Measurements from ENCODE around the gene LST1. TPM values are rescaled to one million over a fixed set of nuclear protein-coding genes. Genes with fewer than 3 reads are reported as not detected.

The LST1 gene
- total RNA-seq, 1 experiment from 2014 or later = 1.6 TPM

DNA sequence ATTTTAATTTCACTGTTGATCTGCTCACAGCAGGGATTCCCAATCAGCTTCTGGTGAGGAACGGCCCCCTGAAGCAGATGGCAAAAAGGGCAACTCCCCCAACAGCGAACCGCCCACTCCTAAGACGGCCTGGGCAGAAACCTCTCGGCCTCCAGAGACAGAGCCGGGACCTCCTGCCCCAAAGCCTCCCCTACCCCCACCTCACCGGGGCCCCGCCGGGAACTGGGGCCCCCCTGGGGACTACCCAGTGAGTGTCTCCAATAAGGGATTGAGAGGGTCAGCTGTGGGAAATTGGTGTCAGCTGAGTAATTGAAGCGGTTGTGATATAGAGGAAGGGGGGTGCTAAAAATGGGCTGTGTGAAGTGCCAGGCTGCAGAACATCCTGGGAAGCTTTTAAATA lies 40.9 kb downstream of the LST1 start:
- Histone ChIP-seq H3K36me3 (ENCODE audit: low read depth) (peaks cover 68% of the 10 kb centered on the region), H3F3A (ENCODE audit: insufficient read depth, low read depth) (peaks cover 39% of the 10 kb centered on the region), H3K27me3 (ENCODE audit: insufficient read depth, low read depth) (no peaks in the 10 kb centered on the region), H3K27ac (no peak overlapping the region), H3K9me2 (ENCODE audit: insufficient read depth) (no peaks in the 10 kb centered on the region), H3K9me3 (ENCODE audit: insufficient read depth, low read depth) (no peaks in the 10 kb centered on the region), H4K20me1 (ENCODE audit: insufficient read depth) (peaks cover 5% of the 10 kb centered on the region; the same call in 1 of the 2 replicates), H3K4me3 (no peak overlapping the region), H3K79me2 (ENCODE audit: low read depth) (peaks cover 37% of the 10 kb centered on the region), H2AFZ (no peak overlapping the region), H3K4me2 (no peak overlapping the region), H3K4me1 (replicated peaks; ENCODE audit: insufficient read depth) (peaks cover 10% of the 10 kb centered on the region)
- BruUV-seq (replicated peaks) = no TSS peak
- intact Hi-C loops (cut with micrococcal nuclease; ENCODE audit: unreplicated experiment) = no loop called here
- CTCF ChIA-PET = no interaction called here
- no peak for DNase-seq
- POLR2A ChIA-PET (ENCODE audit: unreplicated experiment) = interaction anchor here (0.7 kb wide), 1 partner anchor 21 kb away, joined by 3 read pairs; no protein-coding TSS in a partner anchor
- TF ChIP-seq, protein P1, sequence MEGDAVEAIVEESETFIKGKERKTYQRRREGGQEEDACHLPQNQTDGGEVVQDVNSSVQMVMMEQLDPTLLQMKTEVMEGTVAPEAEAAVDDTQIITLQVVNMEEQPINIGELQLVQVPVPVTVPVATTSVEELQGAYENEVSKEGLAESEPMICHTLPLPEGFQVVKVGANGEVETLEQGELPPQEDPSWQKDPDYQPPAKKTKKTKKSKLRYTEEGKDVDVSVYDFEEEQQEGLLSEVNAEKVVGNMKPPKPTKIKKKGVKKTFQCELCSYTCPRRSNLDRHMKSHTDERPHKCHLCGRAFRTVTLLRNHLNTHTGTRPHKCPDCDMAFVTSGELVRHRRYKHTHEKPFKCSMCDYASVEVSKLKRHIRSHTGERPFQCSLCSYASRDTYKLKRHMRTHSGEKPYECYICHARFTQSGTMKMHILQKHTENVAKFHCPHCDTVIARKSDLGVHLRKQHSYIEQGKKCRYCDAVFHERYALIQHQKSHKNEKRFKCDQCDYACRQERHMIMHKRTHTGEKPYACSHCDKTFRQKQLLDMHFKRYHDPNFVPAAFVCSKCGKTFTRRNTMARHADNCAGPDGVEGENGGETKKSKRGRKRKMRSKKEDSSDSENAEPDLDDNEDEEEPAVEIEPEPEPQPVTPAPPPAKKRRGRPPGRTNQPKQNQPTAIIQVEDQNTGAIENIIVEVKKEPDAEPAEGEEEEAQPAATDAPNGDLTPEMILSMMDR (conservative IDR thresholded peaks at IDR 0.05) = no peak
- TF ChIP-seq EZH2 (IDR thresholded peaks at IDR 0.05; ENCODE audit: low read depth) = no peak

DNA sequence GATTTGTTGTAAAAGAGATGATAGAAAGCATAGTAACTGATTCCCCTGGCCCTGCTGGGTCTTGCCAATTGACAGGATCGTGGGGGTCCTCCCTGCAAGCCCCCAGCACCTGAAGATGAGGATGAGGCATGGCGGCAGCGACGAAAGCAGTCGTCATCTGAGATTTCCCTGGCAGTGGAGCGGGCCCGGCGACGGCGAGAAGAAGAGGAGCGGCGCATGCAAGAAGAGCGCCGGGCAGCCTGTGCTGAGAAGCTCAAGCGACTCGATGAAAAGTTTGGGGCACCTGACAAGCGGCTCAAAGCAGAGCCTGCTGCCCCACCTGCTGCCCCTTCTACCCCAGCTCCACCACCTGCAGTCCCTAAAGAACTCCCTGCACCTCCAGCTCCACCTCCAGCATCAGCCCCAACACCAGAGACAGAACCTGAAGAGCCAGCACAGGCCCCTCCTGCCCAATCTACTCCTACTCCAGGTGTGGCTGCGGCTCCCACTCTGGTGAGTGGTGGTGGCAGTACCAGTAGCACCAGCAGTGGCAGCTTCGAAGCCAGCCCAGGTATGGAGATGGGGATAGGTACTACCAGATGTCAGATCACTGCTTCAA lies 41.7 kb downstream of the LST1 start:
- no peaks in the 10 kb centered on the region for H3K27me3 ChIP-seq (ENCODE audit: insufficient read depth, low read depth)
- H3K9me3 ChIP-seq (ENCODE audit: insufficient read depth, low read depth) = no peaks in the 10 kb centered on the region
- no peak overlapping the region for H3K4me2 ChIP-seq
- peaks cover 60% of the 10 kb centered on the region for H3K36me3 ChIP-seq (ENCODE audit: low read depth)
- ChIA-PET CTCF (no interaction called here), POLR2A (ENCODE audit: unreplicated experiment) (interaction anchor here (0.7 kb wide), 1 partner anchor 20 kb away, joined by 3 read pairs; no protein-coding TSS in a partner anchor)
- no peak overlapping the region for H3K4me3 ChIP-seq
- BruUV-seq (replicated peaks) = no TSS peak
- intact Hi-C loops (cut with micrococcal nuclease; ENCODE audit: unreplicated experiment) = no loop called here
- TF ChIP-seq EZH2 (IDR thresholded peaks at IDR 0.05; ENCODE audit: low read depth) = no peak
- H3F3A ChIP-seq (ENCODE audit: insufficient read depth, low read depth) = peaks cover 35% of the 10 kb centered on the region
- peaks cover 5% of the 10 kb centered on the region; the same call in 1 of the 2 replicates for H4K20me1 ChIP-seq (ENCODE audit: insufficient read depth)
- H3K4me1 ChIP-seq (replicated peaks; ENCODE audit: insufficient read depth) = peaks cover 1% of the 10 kb centered on the region; the same call in 1 of the 2 replicates
- H3K27ac ChIP-seq = no peak overlapping the region
- no peaks in the 10 kb centered on the region for H3K9me2 ChIP-seq (ENCODE audit: insufficient read depth)
- DNase-seq = no peak
- peaks cover 29% of the 10 kb centered on the region for H3K79me2 ChIP-seq (ENCODE audit: low read depth)
- H2AFZ ChIP-seq = no peak overlapping the region

DNA sequence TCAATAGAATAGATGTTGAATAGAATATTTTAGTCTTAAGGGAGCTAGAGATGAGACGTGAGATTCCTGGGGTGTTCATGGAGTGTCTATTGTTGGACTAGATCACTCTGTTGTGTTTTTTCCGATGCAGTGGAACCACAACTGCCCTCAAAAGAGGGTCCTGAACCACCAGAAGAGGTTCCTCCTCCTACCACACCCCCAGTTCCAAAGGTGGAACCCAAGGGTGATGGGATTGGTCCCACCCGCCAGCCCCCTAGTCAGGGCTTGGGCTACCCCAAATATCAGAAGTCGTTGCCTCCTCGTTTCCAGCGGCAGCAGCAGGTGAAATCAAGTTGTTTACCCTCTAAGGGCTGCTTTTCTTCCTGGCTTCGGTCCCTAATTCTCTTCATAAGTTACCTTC lies 42.9 kb downstream of the LST1 start:
- H3K9me2 ChIP-seq (ENCODE audit: insufficient read depth) = no peaks in the 10 kb centered on the region
- H3K27ac ChIP-seq = no peak overlapping the region
- no peak for DNase-seq
- H3K27me3 ChIP-seq (ENCODE audit: insufficient read depth, low read depth) = no peaks in the 10 kb centered on the region
- H3K4me3 ChIP-seq = no peak overlapping the region
- H4K20me1 ChIP-seq (ENCODE audit: insufficient read depth) = peaks cover 5% of the 10 kb centered on the region; the same call in 1 of the 2 replicates
- no peaks in the 10 kb centered on the region for H3K4me1 ChIP-seq (replicated peaks; ENCODE audit: insufficient read depth)
- intact Hi-C loops (cut with micrococcal nuclease; ENCODE audit: unreplicated experiment) = no loop called here
- CTCF ChIA-PET = no interaction called here
- no TSS peak for BruUV-seq (replicated peaks)
- POLR2A ChIA-PET (ENCODE audit: unreplicated experiment) = no interaction called here
- H3F3A ChIP-seq (ENCODE audit: insufficient read depth, low read depth) = peaks cover 39% of the 10 kb centered on the region
- no peaks in the 10 kb centered on the region for H3K9me3 ChIP-seq (ENCODE audit: insufficient read depth, low read depth)
- H3K79me2 ChIP-seq (ENCODE audit: low read depth) = peaks cover 17% of the 10 kb centered on the region
- no peak overlapping the region for H3K4me2 ChIP-seq
- TF ChIP-seq EZH2 (IDR thresholded peaks at IDR 0.05; ENCODE audit: low read depth) = no peak
- TF ChIP-seq, protein P1 (conservative IDR thresholded peaks at IDR 0.05) = no peak
- H3K36me3 ChIP-seq (ENCODE audit: low read depth) = peaks cover 53% of the 10 kb centered on the region
- no peak overlapping the region for H2AFZ ChIP-seq

Measured in PC-9 (cell line).